Adipose tissue (tissue), 3 donors: ENCODE data around the gene LRTM1. TPM values are rescaled to one million over a fixed set of nuclear protein-coding genes. Genes with fewer than 3 reads are reported as not detected.

Experiments
- H3K27ac ChIP-seq: one replicate; pipeline ENCODE4 v1.5.1; 2013; ENCODE audit warnings: low read depth, low read length
- WGBS, 3 donors: extraction: QIAGEN DNeasy Blood & Tissue Kit; methylation state at CpG; one replicate each; pipeline ENCODE4 v1.1.7; 2013; 5-methylcytosine and 5-hydroxymethylcytosine counted together
- polyA plus RNA-seq, 3 donors: library from polyadenylated mRNA; stranded (reverse); fragments of 200-250 nt; gene quantifications; one replicate each; pipeline ENCODE4 v1.2.3, GENCODE V29; 2013
- donor health status: healthy with polysubstance abuse.
- donor health status: Bipolar disorder and iron deficiency.
- donor health status: healthy.

LRTM1 gene
- not detected for polyA plus RNA-seq

DNA sequence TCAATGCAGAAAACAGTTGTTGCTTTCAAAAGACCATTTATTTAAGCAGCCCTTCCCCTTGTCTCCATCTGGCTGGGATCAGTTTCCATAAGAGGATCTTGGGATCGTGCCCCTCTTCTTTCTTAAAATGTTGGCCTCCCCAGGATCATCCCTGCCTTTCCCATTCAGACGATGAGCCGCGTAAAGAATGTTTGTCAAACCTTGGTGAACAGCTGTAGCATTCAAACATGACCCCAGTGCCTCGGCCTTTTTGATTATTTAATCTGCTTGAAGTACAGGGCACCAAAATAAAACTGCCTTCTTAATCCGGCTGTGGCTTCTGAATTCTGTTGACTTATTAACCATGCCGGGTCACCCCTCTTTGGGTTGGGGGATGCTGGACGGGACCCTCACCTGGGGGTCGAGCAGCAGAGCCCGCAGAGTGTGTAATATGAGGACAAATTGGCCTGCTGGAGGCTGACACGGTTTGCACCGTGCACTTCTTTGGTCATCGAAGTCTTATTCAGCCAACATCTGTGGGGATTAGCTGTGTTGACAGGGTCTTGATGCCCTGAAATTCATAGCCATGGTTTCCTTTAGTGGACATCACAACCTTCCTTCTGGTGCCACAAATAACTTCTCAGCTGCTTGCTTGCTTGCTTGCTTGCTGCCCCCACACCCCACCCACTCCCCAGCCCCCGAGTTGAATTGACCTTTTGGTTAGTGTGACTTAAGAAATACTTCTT is at the start of gene LRTM1:
LRTM1 (minus strand) TSS at position 14 of the 725 bp plus-strand sequence. CDS start 148 bp downstream, outside the sequence.
- WGBS, 3 donors: 60 to 83% (median 82%) methylated on average over 14 of the region's 14 CpGs

GRCh38 chr3:54977439-54977838 is 49.6 kb upstream of the LRTM1 start:
- 88 to 96% (median 89%) methylated on average over 1 of the region's 1 CpG for WGBS, 3 donors

More for the DNA sequence above, at the start of gene LRTM1:
- no peak within 1 kb of the TSS for H3K27ac ChIP-seq

DNA sequence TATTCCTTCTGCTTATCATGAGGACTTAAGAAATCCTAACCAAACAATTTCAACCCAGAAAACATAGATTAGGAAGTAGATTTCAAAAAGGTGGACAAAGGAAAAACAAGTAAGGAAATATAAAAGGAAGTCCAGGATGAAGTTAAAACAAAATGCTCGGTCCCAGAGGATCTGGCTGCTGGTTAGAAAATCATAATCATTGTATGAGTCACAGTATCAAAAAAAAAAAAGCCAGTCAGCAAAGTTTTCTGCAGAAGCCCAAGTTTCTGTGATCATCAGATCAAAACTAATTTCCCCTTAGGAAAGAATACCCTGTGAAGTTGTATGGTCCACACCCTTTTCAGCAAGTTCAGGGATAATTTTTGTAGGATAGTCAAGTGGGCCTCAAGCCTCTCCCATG is 43.0 kb upstream of the LRTM1 start:
- H3K27ac ChIP-seq: no peak overlapping the region
- 21 to 70% (median 33%) methylated on average over 1 of the region's 1 CpG for WGBS, 3 donors

More at GRCh38 chr3:54977439-54977838, 49.6 kb upstream of the LRTM1 start:
- no peak overlapping the region for H3K27ac ChIP-seq

- 81 to 97% (median 92%) methylated on average over 3 of the region's 3 CpGs for WGBS, 3 donors
- no peak overlapping the region for H3K27ac ChIP-seq
Observed at GRCh38 chr3:54969652-54970051, 41.8 kb upstream of the LRTM1 start.

DNA sequence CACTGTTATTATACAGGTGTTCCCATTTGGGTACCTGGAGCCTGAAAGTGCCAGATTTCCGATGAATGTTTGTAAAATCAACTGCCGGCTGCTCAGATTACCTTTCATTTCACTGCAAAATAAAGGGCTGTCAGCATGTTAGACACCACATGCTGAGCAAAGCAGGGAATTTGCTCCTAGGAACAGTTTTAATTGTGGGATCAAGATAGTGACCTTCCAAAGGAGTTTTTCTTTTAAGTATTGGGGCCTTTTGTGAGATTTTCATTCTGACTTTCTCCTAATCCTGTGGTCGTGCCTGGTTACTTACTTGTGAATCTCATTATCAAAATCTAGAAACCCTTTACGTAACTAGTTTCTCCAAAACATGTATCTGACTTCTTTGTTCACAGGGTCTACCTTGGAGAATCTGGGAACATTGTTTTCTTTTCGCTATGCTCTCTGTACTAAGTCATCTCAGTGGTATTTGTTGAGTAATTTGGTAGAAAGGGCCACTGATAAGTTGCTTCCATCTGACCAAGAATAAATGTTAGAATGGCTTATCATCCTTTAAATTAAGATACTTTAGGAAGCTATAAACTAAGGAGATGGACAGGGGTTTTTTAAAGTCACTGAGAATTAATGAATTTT is 40.8 kb upstream of the LRTM1 start:
- no peak overlapping the region for H3K27ac ChIP-seq
- 83 to 90% (median 88%) methylated on average over 5 of the region's 5 CpGs for WGBS, 3 donors

GRCh38 chr3:54967731-54968161 is 39.9 kb upstream of the LRTM1 start:
- 67 to 73% (median 67%) methylated on average over 1 of the region's 1 CpG for WGBS, 3 donors
- no peak overlapping the region for H3K27ac ChIP-seq

DNA sequence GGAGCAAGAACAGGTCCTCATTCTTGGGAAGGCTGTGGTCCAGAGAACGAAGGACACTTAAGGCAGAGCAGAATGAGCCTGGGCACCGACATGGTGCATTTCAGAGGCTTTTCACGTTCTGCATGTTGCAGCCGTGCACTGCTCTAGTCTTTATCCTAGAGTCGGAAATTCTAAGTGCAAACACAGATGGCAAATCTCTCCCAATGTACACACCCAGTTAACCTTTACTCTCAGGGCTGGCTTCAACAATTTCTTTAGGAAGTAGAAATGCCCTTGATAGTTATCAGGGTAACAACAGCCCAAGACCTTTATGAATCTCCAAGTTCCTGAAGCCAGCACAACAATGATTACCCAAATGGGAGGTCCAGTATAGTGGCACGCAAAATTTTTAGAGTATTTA is 39.1 kb upstream of the LRTM1 start:
- 32 to 79% (median 65%) methylated on average over 6 of the region's 6 CpGs for WGBS, 3 donors
- H3K27ac ChIP-seq: no peak overlapping the region

- WGBS, 3 donors: 75 to 88% (median 77%) methylated on average over 6 of the region's 6 CpGs
- no peak overlapping the region for H3K27ac ChIP-seq
Observed at GRCh38 chr3:54965746-54966145, 37.9 kb upstream of the LRTM1 start.

DNA sequence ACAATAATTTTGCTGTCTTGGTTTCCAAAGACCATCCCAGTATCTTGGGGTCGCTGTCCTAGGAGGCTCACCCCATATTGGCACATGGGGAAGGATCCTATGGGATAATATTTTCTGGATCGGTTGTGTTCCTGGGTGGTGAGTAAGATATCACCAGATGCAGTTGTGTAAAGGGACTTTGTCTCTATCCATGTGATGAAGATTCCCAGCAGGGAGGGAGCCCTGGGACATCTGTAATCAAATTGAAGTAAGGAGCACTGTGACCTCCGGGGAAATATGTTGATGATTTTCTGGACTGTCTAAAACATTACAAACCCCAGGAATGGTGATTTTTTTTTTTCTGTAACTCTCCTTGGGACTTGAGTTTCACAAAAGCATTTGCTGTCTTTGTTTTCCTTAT is 36.2 kb upstream of the LRTM1 start:
- 89 to 93% (median 91%) methylated on average over 3 of the region's 3 CpGs for whole genome bisulfite sequencing, 3 donors
- no peak overlapping the region for H3K27ac ChIP-seq

GRCh38 chr3:54963641-54964040 is 35.8 kb upstream of the LRTM1 start:
- H3K27ac ChIP-seq: no peak overlapping the region
- WGBS, 3 donors: 75 to 76% (median 75%) methylated on average over 4 of the region's 4 CpGs

DNA sequence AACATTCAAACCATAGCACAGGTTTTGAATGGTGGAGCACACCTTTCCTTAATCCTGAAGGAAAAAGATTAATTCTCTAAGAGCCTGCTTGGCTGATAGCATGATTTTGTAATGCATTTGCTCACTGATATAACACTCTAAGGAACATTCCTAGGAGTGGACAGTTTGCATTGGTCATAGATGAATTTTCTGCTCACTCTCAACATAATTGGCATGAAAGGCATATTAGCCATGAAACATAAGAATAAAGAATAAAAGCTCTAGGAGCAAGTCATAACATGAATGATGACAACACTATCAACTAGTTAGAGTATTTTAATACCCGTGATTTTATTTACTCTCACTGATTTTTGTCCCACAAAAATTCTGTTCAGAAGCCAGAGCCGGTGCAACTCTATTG is 34.3 kb upstream of the LRTM1 start:
- no peak overlapping the region for H3K27ac ChIP-seq
- 69 to 85% (median 80%) methylated on average over 2 of the region's 2 CpGs for WGBS, 3 donors

DNA sequence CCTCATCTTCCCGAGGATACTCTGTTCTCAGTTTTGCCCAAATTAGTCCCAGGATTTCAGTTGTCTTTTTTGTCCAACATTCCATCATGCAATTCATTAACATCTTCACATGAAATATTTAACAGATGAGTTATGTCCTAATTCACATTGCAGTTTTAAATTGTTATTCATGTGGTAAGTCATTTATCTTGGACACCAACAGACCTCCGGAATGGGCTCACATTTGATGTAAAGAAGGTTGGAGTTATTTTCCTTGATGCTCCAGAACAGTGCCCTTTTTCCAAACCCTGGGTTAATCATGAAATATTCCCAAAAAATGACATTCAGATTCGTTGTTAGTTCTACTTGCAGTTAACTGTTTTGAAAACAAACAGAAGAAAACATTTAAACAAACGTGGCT is 32.8 kb upstream of the LRTM1 start:
- WGBS, 3 donors: 54 to 60% (median 59%) methylated on average over 4 of the region's 4 CpGs
- no peak overlapping the region for H3K27ac ChIP-seq

- 92 to 100% (median 98%) methylated on average over 1 of the region's 1 CpG for WGBS, 3 donors
- H3K27ac ChIP-seq: no peak overlapping the region
Observed at GRCh38 chr3:54960082-54960481, 32.2 kb upstream of the LRTM1 start.

DNA sequence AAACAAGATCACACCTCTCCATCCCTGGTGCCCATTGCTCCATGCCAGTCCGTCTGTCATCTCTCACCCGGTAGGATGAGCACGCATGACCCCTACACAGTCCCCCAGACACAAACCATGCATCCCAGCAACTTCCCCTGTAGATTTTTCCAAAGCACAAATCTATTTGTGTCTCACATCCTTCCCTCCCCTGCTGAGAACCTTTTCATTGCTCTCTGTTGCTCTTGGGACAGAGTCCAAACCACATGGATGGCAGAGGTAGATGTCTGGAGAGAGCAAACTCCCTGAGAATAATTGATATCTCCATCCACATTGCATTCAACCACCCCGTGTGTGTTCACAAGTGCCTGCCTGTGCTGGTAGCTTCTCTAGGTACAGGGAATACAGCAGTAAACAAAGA is 29.9 kb upstream of the LRTM1 start:
- H3K27ac ChIP-seq: no peak overlapping the region
- 69 to 92% (median 88%) methylated on average over 4 of the region's 4 CpGs for WGBS, 3 donors

- WGBS, 3 donors: 85 to 89% (median 89%) methylated on average over 6 of the region's 6 CpGs
- H3K27ac ChIP-seq: no peak overlapping the region
Observed at GRCh38 chr3:54955941-54956340, 28.1 kb upstream of the LRTM1 start.

GRCh38 chr3:54955496-54955895 is 27.6 kb upstream of the LRTM1 start:
- WGBS, 3 donors: 78 to 87% (median 82%) methylated on average over 3 of the region's 3 CpGs
- H3K27ac ChIP-seq: no peak overlapping the region

GRCh38 chr3:54954521-54954920 is 26.7 kb upstream of the LRTM1 start:
- 90 to 93% (median 90%) methylated on average over 5 of the region's 5 CpGs for WGBS, 3 donors
- H3K27ac ChIP-seq: no peak overlapping the region

GRCh38 chr3:54954022-54954421 is 26.2 kb upstream of the LRTM1 start:
- no peak overlapping the region for H3K27ac ChIP-seq

GRCh38 chr3:54951405-54951804 is 23.5 kb upstream of the LRTM1 start:
- no peak overlapping the region for H3K27ac ChIP-seq
- 40 to 61% (median 52%) methylated on average over 8 of the region's 8 CpGs for WGBS, 3 donors

More at GRCh38 chr3:54954022-54954421, 26.2 kb upstream of the LRTM1 start:
- WGBS, 3 donors: 54 to 64% (median 59%) methylated on average over 5 of the region's 5 CpGs
